ENCODE results near the gene EFCAB14. TPM values are rescaled to one million over a fixed set of nuclear protein-coding genes. Genes with fewer than 3 reads are reported as not detected.
"Not testable (repeated sequence)": the region's sequence is repeated elsewhere in the genome, so short reads cannot be mapped to it uniquely, and the experiment has no call there.

Gene EFCAB14
- total and polyA plus RNA-seq, 2 experiments from 2014 or later = 23.3 to 49.0 TPM

- TF ChIP-seq ETS1 (IDR thresholded peaks at IDR 0.05) = no peak
These were observed 21.9 kb downstream of the EFCAB14 start (continued) for GRCh38 chr1:46697053-46697452.

GRCh38 chr1:46694676-46695075 lies 24.2 kb downstream of the EFCAB14 start:
- not testable (repeated sequence) for H3K9me3 Mint-ChIP-seq; H3K79me2 ChIP-seq (replicated peaks; ENCODE audit: insufficient read depth); H3K27me3 Mint-ChIP-seq (ENCODE audit: insufficient read depth, low read depth, poor library complexity); H2AFZ ChIP-seq; H3K4me1 Mint-ChIP-seq; H3K27me3 ChIP-seq (ENCODE audit: insufficient read depth); H3K27ac ChIP-seq (ENCODE audit: low read depth); DNase-seq (ENCODE audit: low spot score); H3F3A ChIP-seq (replicated peaks; ENCODE audit: low read depth); H3K27ac Mint-ChIP-seq; H3K4me1 ChIP-seq (ENCODE audit: insufficient read depth); ATAC-seq; H3K4me2 ChIP-seq; H3K4me3 Mint-ChIP-seq; H4K20me1 ChIP-seq (replicated peaks; ENCODE audit: insufficient read depth); H3K9me2 ChIP-seq (ENCODE audit: insufficient read depth); H3K4me3 ChIP-seq
- peaks cover 22% of the 10 kb centered on the region for H3K36me3 ChIP-seq (ENCODE audit: insufficient read depth)
- peaks cover 41% of the 10 kb centered on the region for H3K36me3 Mint-ChIP-seq (ENCODE audit: low read depth)

- no peak overlapping the region for H3K4me2 ChIP-seq
- H3K27ac ChIP-seq (ENCODE audit: low read depth) = no peak overlapping the region
- DNase-seq (ENCODE audit: low spot score) (no peak), ATAC-seq (no peak)
- H2AFZ ChIP-seq = no peak overlapping the region
- H4K20me1 ChIP-seq (replicated peaks; ENCODE audit: insufficient read depth) = peaks cover 3% of the 10 kb centered on the region
- no peaks in the 10 kb centered on the region for H3K27me3 ChIP-seq (ENCODE audit: insufficient read depth)
- no peaks in the 10 kb centered on the region for H3K9me2 ChIP-seq (ENCODE audit: insufficient read depth)
- peaks cover 53% of the 10 kb centered on the region for H3K36me3 Mint-ChIP-seq (ENCODE audit: low read depth)
- TF ChIP-seq CREB1 (CRISPR knock-in tag; IDR thresholded peaks at IDR 0.05; ENCODE audit: low read depth) = no peak
- 0 out of 4 replicates have a peak, but pooled peaks of 1 of the 2 experiments have one; percentile 0 for TF ChIP-seq CTCF (conservative IDR thresholded peaks at IDR 0.05; ENCODE audit: low read depth in 2 of 2)
- H3K79me2 ChIP-seq (replicated peaks; ENCODE audit: insufficient read depth) = no peaks in the 10 kb centered on the region
- no peaks in the 10 kb centered on the region for H3K27me3 Mint-ChIP-seq (ENCODE audit: insufficient read depth, low read depth, poor library complexity)
- no peak overlapping the region for H3K4me3 ChIP-seq
- no peak overlapping the region for H3K27ac Mint-ChIP-seq
- H3K4me3 Mint-ChIP-seq = no peak overlapping the region
- no peaks in the 10 kb centered on the region for H3K4me1 ChIP-seq (ENCODE audit: insufficient read depth)
- no peaks in the 10 kb centered on the region for H3K9me3 Mint-ChIP-seq
- peaks cover 35% of the 10 kb centered on the region for H3K36me3 ChIP-seq (ENCODE audit: insufficient read depth)
- H3F3A ChIP-seq (replicated peaks; ENCODE audit: low read depth) = no peaks in the 10 kb centered on the region
- H3K4me1 Mint-ChIP-seq = no peaks in the 10 kb centered on the region; the same call in 1 of the 3 replicates
These were observed 25.8 kb downstream of the EFCAB14 start for GRCh38 chr1:46692811-46693770.
